K562 (cell line): ENCODE data around the gene BRSK1. TPM values are rescaled to one million over a fixed set of nuclear protein-coding genes. Genes with fewer than 3 reads are reported as not detected.

Experiments used
- ARID2 ChIP-seq: fragments of 450-650 bp; IDR thresholded peaks from 2 replicates; pipeline ENCODE4 v1.6.1; 2017; ENCODE audit warnings: antibody characterized with exemption, mild to moderate bottlenecking
- CEBPG ChIP-seq, 3 experiments: fragments of 200-800 bp in 1 of 3; sonication (Bioruptor generic) in 1 of 3; sonication (generic) in 1 of 3; formaldehyde crosslinking in 1 of 3; IDR thresholded peaks in 2 of 3; conservative IDR thresholded peaks in 1 of 3; 2 replicates each; pipeline versions ENCODE4 v1.6.1 to v1.8.0; 2016 to 2022; ENCODE audit warnings: missing compliant biosample characterization in 2 of 3, missing genetic modification characterization in 2 of 3, mild to moderate bottlenecking in 1 of 3, missing genetic modification reagents in 1 of 3
- CHCHD3 ChIP-seq: fragments of 250-450 bp; sonication (Bioruptor Pico); IDR thresholded peaks from 2 replicates; pipeline ENCODE4 v2.1.2; 2022; ENCODE audit warnings: mild to moderate bottlenecking
- EHMT2 ChIP-seq: fragments of 450-650 bp; IDR thresholded peaks from 2 replicates; pipeline ENCODE4 v1.6.1; 2018; ENCODE audit warnings: antibody characterized with exemption
- EWSR1 ChIP-seq: fragments of 450-650 bp; IDR thresholded peaks from 2 replicates; pipeline ENCODE4 v1.6.1; 2018; ENCODE audit warnings: borderline replicate concordance, mild to moderate bottlenecking, low read depth, moderate library complexity; ENCODE audit not compliant: partially characterized antibody
- FIP1L1 ChIP-seq: fragments of 200-400 bp; formaldehyde crosslinking; IDR thresholded peaks from 2 replicates; pipeline ENCODE4 v1.6.1; 2018; ENCODE audit warnings: mild to moderate bottlenecking, low read depth, low read length; ENCODE audit not compliant: poor library complexity, severe bottlenecking
- FOS ChIP-seq: IDR thresholded peaks from 3 replicates; pipeline ENCODE4 v1.6.1; 2011; ENCODE audit not compliant: insufficient read length; ENCODE audit errors: extremely low read depth
- GMEB1 ChIP-seq: fragments of 250-450 bp; sonication (Bioruptor Pico); IDR thresholded peaks from 2 replicates; pipeline ENCODE4 v1.4.0; 2020; ENCODE audit warnings: mild to moderate bottlenecking
- HDAC3 ChIP-seq: fragments of 450-650 bp; IDR thresholded peaks from 2 replicates; pipeline ENCODE4 v1.6.1; 2018; ENCODE audit warnings: borderline replicate concordance, mild to moderate bottlenecking, moderate library complexity; ENCODE audit not compliant: partially characterized antibody
- KLF16 ChIP-seq: IDR thresholded peaks from 2 replicates; pipeline ENCODE4 v1.6.1; 2016; ENCODE audit warnings: antibody characterized with exemption
- PRMT5 ChIP-seq: sonication (generic); formaldehyde crosslinking; IDR thresholded peaks from 2 replicates; pipeline ENCODE4 v1.5.0; 2020; ENCODE audit warnings: missing genetic modification reagents
- RBFOX2 ChIP-seq: fragments of 200-400 bp; formaldehyde crosslinking; IDR thresholded peaks from 2 replicates; pipeline ENCODE4 v1.6.1; 2017; ENCODE audit warnings: low read depth, mild to moderate bottlenecking, low read length, moderate library complexity
- SIN3A ChIP-seq, 2 experiments: fragments of 150-350 bp in 1 of 2; IDR thresholded peaks; 2 replicates each; pipeline ENCODE4 v1.6.1; 2011 to 2016; ENCODE audit warnings: borderline replicate concordance in 2 of 2, low read depth in 2 of 2, low read length in 2 of 2, mild to moderate bottlenecking in 2 of 2, moderate library complexity in 2 of 2; ENCODE audit not compliant: control insufficient read depth in 1 of 2
- STAG1 ChIP-seq: sonication (generic); formaldehyde crosslinking; IDR thresholded peaks from 2 replicates; pipeline ENCODE4 v1.5.0; 2020; ENCODE audit warnings: missing genetic modification reagents, borderline replicate concordance
- TAF7 ChIP-seq: fragments of 450-650 bp; IDR thresholded peaks from 2 replicates; pipeline ENCODE4 v1.6.1; 2016; ENCODE audit warnings: missing genetic modification characterization, missing compliant biosample characterization
- ZBTB49 ChIP-seq: sonication (generic); formaldehyde crosslinking; IDR thresholded peaks from 2 replicates; pipeline ENCODE4 v1.8.0; 2022; ENCODE audit warnings: missing genetic modification reagents, mild to moderate bottlenecking, borderline replicate concordance
- ZC3H11A ChIP-seq: IDR thresholded peaks from 2 replicates; pipeline ENCODE4 v1.6.1; 2012; ENCODE audit warnings: low read depth, low read length, improper control_type of control experiment
- ZNF140 ChIP-seq: fragments of 250-450 bp; sonication (Bioruptor Pico); IDR thresholded peaks from 2 replicates; pipeline ENCODE4 v1.8.0; 2021; ENCODE audit warnings: moderate library complexity, mild to moderate bottlenecking, inconsistent platforms
- ZNF217 ChIP-seq: sonication (generic); formaldehyde crosslinking; IDR thresholded peaks from 2 replicates; pipeline ENCODE4 v1.8.0; 2022; ENCODE audit warnings: mild to moderate bottlenecking, missing genetic modification reagents
- ZNF24 ChIP-seq: fragments of 450-650 bp; IDR thresholded peaks from 2 replicates; pipeline ENCODE4 v1.6.1; 2016
- ZNF583 ChIP-seq: fragments of 250-450 bp; sonication (Bioruptor Pico); IDR thresholded peaks from 2 replicates; pipeline ENCODE4 v1.4.0; 2020
- ZNF717 ChIP-seq: fragments of 250-450 bp; sonication (Bioruptor Pico); IDR thresholded peaks from 2 replicates; pipeline ENCODE4 v1.5.0; 2021
- ZSCAN29 ChIP-seq: fragments of 450-650 bp; IDR thresholded peaks from 2 replicates; pipeline ENCODE4 v1.6.1; 2017
- polyA plus RNA-seq, 8 experiments: library from polyadenylated mRNA; depleted of rRNA in 4 of 8; stranded (reverse) in 5 of 8; unstranded in 3 of 8; fragments of >200 nt; fragmentation: Nextera tagmentation in 2 of 8; fragmentation: Illumina TruSeq in 1 of 8; extraction: Ambion mirVana in 2 of 8; extraction: Trizol in 1 of 8; gene quantifications; 2 replicates each; pipeline versions ENCODE4 v1.2.1 to v1.2.3, GENCODE V29; 2011 to 2014; ENCODE audit warnings: inconsistent platforms in 1 of 8, missing spikeins in 1 of 8
- total RNA-seq, 7 experiments: library from RNA; depleted of rRNA in 6 of 7; stranded (reverse); fragments of >200 nt in 6 of 7; fragmentation: Illumina TruSeq in 2 of 7; extraction: Trizol in 2 of 7; gene quantifications; 2 replicates each; pipeline versions ENCODE4 v1.2.1 to v1.2.3, GENCODE V29; 2011 to 2021; ENCODE audit warnings: low replicate concordance in 1 of 7
- TF ChIP-seq, protein P1 (sequence below): conservative IDR thresholded peaks from 2 replicates; pipeline ENCODE4 v1.6.1; 2011; ENCODE audit warnings: low read depth, mild to moderate bottlenecking, low read length; ENCODE audit not compliant: control insufficient read depth

Gene BRSK1
- total and polyA plus RNA-seq, 9 of the 15 experiments (the other 6 are each of a cell fraction or from before 2014, with no cell fraction given): 1.7 to 9.3 (median 3.8) TPM; not detected in 2

DNA sequence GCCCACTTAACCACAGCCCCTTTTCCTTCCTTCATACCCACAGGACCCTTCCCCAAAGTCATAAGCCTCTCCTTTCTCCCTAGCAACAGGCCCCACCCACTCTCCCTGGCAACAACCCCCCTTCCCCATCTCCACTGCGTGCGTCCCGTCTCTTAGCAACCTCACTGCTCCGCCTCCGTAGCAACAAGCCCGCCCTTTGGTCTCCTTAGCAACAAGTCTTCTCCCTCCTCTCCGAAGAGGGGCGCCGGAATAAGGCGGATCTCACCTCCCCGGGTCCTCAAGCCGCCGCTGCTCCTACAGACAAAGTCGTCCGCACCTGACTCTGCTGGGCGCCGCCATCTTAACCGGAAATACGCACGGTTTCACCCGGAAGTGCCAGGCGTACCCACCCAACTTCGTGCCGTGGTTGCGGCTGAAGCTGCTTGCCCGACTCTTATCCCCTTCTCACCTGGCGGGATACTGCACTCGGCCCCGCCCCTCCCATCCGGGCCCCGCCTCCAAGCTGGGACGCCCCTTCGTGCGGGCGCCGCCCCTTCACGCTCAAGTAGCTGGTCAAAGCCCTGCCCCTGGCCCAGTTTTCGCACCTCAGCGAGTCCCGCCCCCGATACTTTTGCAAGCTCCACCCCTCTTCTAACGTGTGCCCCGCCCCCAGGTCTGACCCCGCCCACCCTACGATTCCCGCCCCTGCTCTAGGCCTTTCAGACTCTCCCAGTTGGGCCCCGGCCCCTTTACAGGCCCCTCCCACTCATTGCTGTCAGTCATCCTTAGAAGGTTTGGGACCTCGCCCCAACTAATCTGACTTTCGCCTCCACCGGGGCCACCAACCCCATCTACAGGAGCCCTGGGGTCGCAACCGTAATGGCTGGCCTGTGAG is 3.8 kb upstream of the BRSK1 start, which contains the start of gene HSPBP1 (continued):
- no peak for TF ChIP-seq ZNF217
- TF ChIP-seq TAF7 (tag): no peak
- no peak for TF ChIP-seq ZNF140 (CRISPR knock-in tag)
- no peak for TF ChIP-seq ZNF717 (CRISPR knock-in tag)
- TF ChIP-seq EWSR1: no peak
- TF ChIP-seq CHCHD3: no peak
- no peak for TF ChIP-seq ARID2
- no peak for TF ChIP-seq KLF16
- no peak for TF ChIP-seq ZBTB49 (CRISPR knock-in tag)
- TF ChIP-seq FOS: no peak
- no peak for TF ChIP-seq ZNF583 (CRISPR knock-in tag)
- no peak for TF ChIP-seq FIP1L1
- TF ChIP-seq, protein P1, sequence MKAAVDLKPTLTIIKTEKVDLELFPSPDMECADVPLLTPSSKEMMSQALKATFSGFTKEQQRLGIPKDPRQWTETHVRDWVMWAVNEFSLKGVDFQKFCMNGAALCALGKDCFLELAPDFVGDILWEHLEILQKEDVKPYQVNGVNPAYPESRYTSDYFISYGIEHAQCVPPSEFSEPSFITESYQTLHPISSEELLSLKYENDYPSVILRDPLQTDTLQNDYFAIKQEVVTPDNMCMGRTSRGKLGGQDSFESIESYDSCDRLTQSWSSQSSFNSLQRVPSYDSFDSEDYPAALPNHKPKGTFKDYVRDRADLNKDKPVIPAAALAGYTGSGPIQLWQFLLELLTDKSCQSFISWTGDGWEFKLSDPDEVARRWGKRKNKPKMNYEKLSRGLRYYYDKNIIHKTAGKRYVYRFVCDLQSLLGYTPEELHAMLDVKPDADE: peak; percentile 82
- no peak for TF ChIP-seq EHMT2
- no peak for TF ChIP-seq HDAC3
- TF ChIP-seq ZNF24: no peak
- peak; percentile 54; the same call in 1 of the 2 replicates for TF ChIP-seq GMEB1
- no peak for TF ChIP-seq ZSCAN29
- no peak for TF ChIP-seq STAG1 (CRISPR knock-in tag)
- TF ChIP-seq SIN3A (IDR thresholded peaks at IDR 0.05; ENCODE audit: borderline replicate concordance in 2 of 2, control insufficient read depth in 1 of 2, low read depth in 2 of 2, low read length in 2 of 2): peak in 1 of 2 experiments; percentile 99; a peak in 2 of 4 replicates
- no peak for TF ChIP-seq ZC3H11A
- TF ChIP-seq PRMT5 (CRISPR knock-in tag): no peak
- no peak for TF ChIP-seq CEBPG (CRISPR knock-in tag; IDR thresholded peaks at IDR 0.05)
- TF ChIP-seq CEBPG (tag; conservative IDR thresholded peaks at IDR 0.05 in 1 of 2, IDR thresholded peaks at IDR 0.05 in 1 of 2): no peak
- peak; percentile 78 for TF ChIP-seq RBFOX2
